ENCODE data around the gene C16orf78.

Gene C16orf78

GRCh38 chr16:49395021-49395420 is 21.4 kb downstream of the C16orf78 start:
- no peak for DNase-seq (ENCODE audit: low read depth)

- no peak for DNase-seq (ENCODE audit: low read depth)
Measured at GRCh38 chr16:49396206-49396720, 22.7 kb downstream of the C16orf78 start.

GRCh38 chr16:49398761-49399160 is 25.2 kb downstream of the C16orf78 start:
- no peak for DNase-seq (ENCODE audit: low read depth)

GRCh38 chr16:49399594-49400364 is 26.2 kb downstream of the C16orf78 start:
- DNase-seq (ENCODE audit: low read depth), result no peak

GRCh38 chr16:49400611-49401010 is 27.0 kb downstream of the C16orf78 start:
- no peak for DNase-seq (ENCODE audit: low read depth)

GRCh38 chr16:49405123-49405522 is 31.5 kb downstream of the C16orf78 start:
- DNase-seq (ENCODE audit: low read depth), result no peak

GRCh38 chr16:49405530-49405929 is 31.9 kb downstream of the C16orf78 start:
- no peak for DNase-seq (ENCODE audit: low read depth)

- DNase-seq (ENCODE audit: low read depth), result peak; percentile 52
Measured at GRCh38 chr16:49407873-49408550, 34.4 kb downstream of the C16orf78 start.

- no peak for DNase-seq (ENCODE audit: low read depth)
Measured at GRCh38 chr16:49409121-49409520, 35.5 kb downstream of the C16orf78 start.

GRCh38 chr16:49410226-49410625 is 36.6 kb downstream of the C16orf78 start:
- DNase-seq (ENCODE audit: low read depth), result no peak

GRCh38 chr16:49411121-49411970 is 37.7 kb downstream of the C16orf78 start:
- no peak for DNase-seq (ENCODE audit: low read depth)

- no peak for DNase-seq (ENCODE audit: low read depth)
Measured at GRCh38 chr16:49414671-49415070, 41.1 kb downstream of the C16orf78 start.

GRCh38 chr16:49415083-49415482 is 41.5 kb downstream of the C16orf78 start:
- no peak for DNase-seq (ENCODE audit: low read depth)

- DNase-seq (ENCODE audit: low read depth), result no peak
Measured at GRCh38 chr16:49416001-49416675, 42.5 kb downstream of the C16orf78 start.

GRCh38 chr16:49417354-49417753 is 43.8 kb downstream of the C16orf78 start:
- DNase-seq (ENCODE audit: low read depth), result no peak

- no peak for DNase-seq (ENCODE audit: low read depth)
Measured at GRCh38 chr16:49419006-49419405, 45.4 kb downstream of the C16orf78 start.

GRCh38 chr16:49419862-49420261 is 46.3 kb downstream of the C16orf78 start:
- DNase-seq (ENCODE audit: low read depth), result no peak

GRCh38 chr16:49422896-49423295 is 49.3 kb downstream of the C16orf78 start:
- DNase-seq (ENCODE audit: low read depth), result no peak

- DNase-seq (ENCODE audit: low read depth), result no peak
Measured at GRCh38 chr16:49424961-49425360, 51.4 kb downstream of the C16orf78 start.

- no peak for DNase-seq (ENCODE audit: low read depth)
Measured at GRCh38 chr16:49427771-49428170, 54.2 kb downstream of the C16orf78 start.

- no peak for DNase-seq (ENCODE audit: low read depth)
Measured at GRCh38 chr16:49428808-49429207, 55.2 kb downstream of the C16orf78 start.

GRCh38 chr16:49431040-49431439 is 57.4 kb downstream of the C16orf78 start:
- DNase-seq (ENCODE audit: low read depth), result no peak
